ENCODE data around the gene FAH. TPM values are rescaled to one million over a fixed set of nuclear protein-coding genes. Genes with fewer than 3 reads are reported as not detected.

The FAH gene
- 10 to 100 TPM; 14.0 to 46.1 (median 34.5) TPM for total RNA-seq

GRCh38 chr15:80152896-80153876 lies at the start of gene FAH:
TSS of gene FAH (plus strand) at chr15:80152999. CDS start at chr15:80153055, 56 bp downstream.
- no peak for TF ChIP-seq CTCF (IDR thresholded peaks at IDR 0.05)
- TF ChIP-seq POLR2A (IDR thresholded peaks at IDR 0.05): peak in 2 of 4 donors; percentile 41 to 47
- TF ChIP-seq POLR2AphosphoS5 (IDR thresholded peaks at IDR 0.05): peak in 1 of 2 donors; percentile 48
- 0 to 1% methylated on average over 20 to 43 of the region's 45 CpGs for WGBS, 2 donors
- no peaks in the 10 kb centered on the region for H3K27me3 ChIP-seq
- ATAC-seq (ENCODE audit: low FRiP score in 2 of 2): peak; percentile 84 to 86
- H3K4me1 ChIP-seq: peaks cover 20 to 43% (median 42%) of the 10 kb centered on the region in 4 donors
- H3K4me3 ChIP-seq: peak within 1 kb of the TSS; percentile 55 to 85 (median 70)
- DNase-seq: peak in 1 of 2 donors; percentile 44
- H3K9me3 ChIP-seq: no peaks in the 10 kb centered on the region
- peaks cover 0 to 6% (median 0%) of the 10 kb centered on the region in 4 donors for H3K36me3 ChIP-seq
- H3K27ac ChIP-seq: peak within 1 kb of the TSS; percentile 83 to 89 (median 86)

- peaks cover 0 to 23% (median 12%) of the 10 kb centered on the region in 4 donors for H3K4me1 ChIP-seq
- TF ChIP-seq CTCF (IDR thresholded peaks at IDR 0.05): no peak
- TF ChIP-seq POLR2AphosphoS5 (IDR thresholded peaks at IDR 0.05): no peak
- no peak for TF ChIP-seq EP300 (IDR thresholded peaks at IDR 0.05)
- TF ChIP-seq POLR2A (IDR thresholded peaks at IDR 0.05): no peak
- DNase-seq (no peak), ATAC-seq (ENCODE audit: low FRiP score in 2 of 2) (no peak)
- H3K36me3 ChIP-seq: no peaks in the 10 kb centered on the region
- no peak overlapping the region for H3K4me3 ChIP-seq
- no peaks in the 10 kb centered on the region for H3K9me3 ChIP-seq
- 85 to 89% methylated on average over 3 of the region's 3 CpGs for WGBS, 2 donors
- no peaks in the 10 kb centered on the region for H3K27me3 ChIP-seq
- no peak overlapping the region for H3K27ac ChIP-seq
Observed at GRCh38 chr15:80105193-80105592, 47.6 kb upstream of the FAH start.

- H3K27ac ChIP-seq: no peak overlapping the region
Observed at GRCh38 chr15:80105595-80105994, 47.2 kb upstream of the FAH start.

GRCh38 chr15:80106051-80106450 lies 46.7 kb upstream of the FAH start:
- WGBS, 2 donors: 96% methylated on average over 4 of the region's 4 CpGs
- H3K36me3 ChIP-seq: no peaks in the 10 kb centered on the region
- no peaks in the 10 kb centered on the region for H3K9me3 ChIP-seq
- ATAC-seq (ENCODE audit: low FRiP score in 2 of 2) (no peak), DNase-seq (no peak)
- H3K27ac ChIP-seq: no peak overlapping the region
- no peak overlapping the region for H3K4me3 ChIP-seq
- no peaks in the 10 kb centered on the region for H3K27me3 ChIP-seq
- TF ChIP-seq POLR2A (IDR thresholded peaks at IDR 0.05) (no peak), CTCF (IDR thresholded peaks at IDR 0.05) (no peak), POLR2AphosphoS5 (IDR thresholded peaks at IDR 0.05) (no peak), EP300 (IDR thresholded peaks at IDR 0.05) (no peak)
- peaks cover 0 to 23% (median 12%) of the 10 kb centered on the region in 4 donors for H3K4me1 ChIP-seq

More at GRCh38 chr15:80105595-80105994, 47.2 kb upstream of the FAH start:
- no peak for ATAC-seq (ENCODE audit: low FRiP score in 2 of 2)
- peaks cover 0 to 23% (median 12%) of the 10 kb centered on the region in 4 donors for H3K4me1 ChIP-seq
- H3K4me3 ChIP-seq: no peak overlapping the region
- TF ChIP-seq POLR2A (IDR thresholded peaks at IDR 0.05) (no peak), EP300 (IDR thresholded peaks at IDR 0.05) (no peak), CTCF (IDR thresholded peaks at IDR 0.05) (no peak), POLR2AphosphoS5 (IDR thresholded peaks at IDR 0.05) (no peak)
- H3K36me3 ChIP-seq: no peaks in the 10 kb centered on the region
- no peaks in the 10 kb centered on the region for H3K9me3 ChIP-seq
- no peak for DNase-seq
- no peaks in the 10 kb centered on the region for H3K27me3 ChIP-seq
- WGBS, 2 donors: 65 to 70% methylated on average over 1 of the region's 1 CpG
